GM12801 (cell line): Measurements from ENCODE around the gene KDM3B.

Source experiments
- CTCF ChIP-seq: IDR thresholded peaks from one replicate; pipeline ENCODE4 v1.5.1; 2011; ENCODE audit warnings: control low read depth; ENCODE audit not compliant: insufficient read length; ENCODE audit errors: extremely low read depth

The KDM3B gene

DNA sequence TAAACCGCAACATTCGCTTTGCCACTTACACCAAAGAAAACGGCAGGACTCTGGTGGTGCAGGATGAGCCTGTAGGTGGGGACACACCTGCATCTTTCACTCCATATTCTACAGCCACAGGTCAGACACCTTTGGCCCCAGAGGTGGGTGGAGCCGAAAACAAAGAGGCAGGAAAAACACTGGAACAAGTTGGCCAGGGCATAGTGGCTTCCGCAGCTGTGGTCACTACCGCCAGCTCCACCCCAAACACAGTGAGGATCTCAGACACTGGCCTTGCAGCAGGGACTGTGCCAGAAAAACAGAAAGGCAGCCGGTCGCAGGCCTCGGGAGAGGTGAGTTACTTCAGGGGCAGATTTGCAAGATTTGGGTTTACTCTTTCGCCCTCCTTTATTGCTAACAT is 33.8 kb downstream of the KDM3B start:
- TF ChIP-seq CTCF, result no peak

- TF ChIP-seq CTCF, result no peak
Measured at GRCh38 chr5:138389332-138389731, 36.8 kb downstream of the KDM3B start.

GRCh38 chr5:138391859-138392386 is 39.4 kb downstream of the KDM3B start:
- no peak for TF ChIP-seq CTCF

DNA sequence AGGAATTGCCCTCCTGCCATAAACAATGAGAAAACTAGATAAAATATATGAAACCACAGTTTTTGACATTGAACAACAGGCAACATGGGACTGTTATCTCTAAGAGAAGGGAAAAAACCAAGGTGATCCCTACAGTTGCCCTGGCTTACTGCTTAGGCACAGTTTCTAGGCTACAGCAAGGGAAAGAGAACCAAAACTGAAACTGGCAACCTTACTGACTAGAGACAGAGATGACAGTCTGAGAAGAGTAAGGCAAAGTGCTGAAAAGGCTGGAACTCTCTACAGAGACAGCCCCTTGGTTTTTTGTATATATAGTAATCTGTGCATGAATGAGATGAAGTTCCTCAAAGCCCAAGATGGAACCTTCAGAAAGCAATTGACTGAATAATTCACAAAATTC is 50.2 kb downstream of the KDM3B start:
- TF ChIP-seq CTCF, result no peak

DNA sequence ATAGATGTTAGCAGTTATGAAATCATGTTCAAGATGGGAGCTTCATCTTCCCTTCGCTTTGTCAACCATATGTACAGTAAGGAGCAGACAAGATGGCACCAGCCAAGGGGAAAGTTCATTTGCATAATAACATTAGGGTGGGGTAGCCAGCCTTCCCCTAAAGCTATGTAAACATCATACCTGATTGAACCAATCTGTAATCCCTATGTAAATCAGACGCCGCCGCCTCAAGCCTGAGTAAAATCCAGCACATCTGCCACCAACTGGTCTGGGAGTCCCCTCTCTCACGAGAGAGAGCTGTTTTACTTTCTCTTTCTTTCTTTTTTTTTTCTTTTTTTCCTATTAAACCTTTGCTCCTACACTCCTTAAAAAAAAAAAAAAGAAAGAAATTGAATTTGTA is 55.5 kb downstream of the KDM3B start:
- TF ChIP-seq CTCF, result no peak

DNA sequence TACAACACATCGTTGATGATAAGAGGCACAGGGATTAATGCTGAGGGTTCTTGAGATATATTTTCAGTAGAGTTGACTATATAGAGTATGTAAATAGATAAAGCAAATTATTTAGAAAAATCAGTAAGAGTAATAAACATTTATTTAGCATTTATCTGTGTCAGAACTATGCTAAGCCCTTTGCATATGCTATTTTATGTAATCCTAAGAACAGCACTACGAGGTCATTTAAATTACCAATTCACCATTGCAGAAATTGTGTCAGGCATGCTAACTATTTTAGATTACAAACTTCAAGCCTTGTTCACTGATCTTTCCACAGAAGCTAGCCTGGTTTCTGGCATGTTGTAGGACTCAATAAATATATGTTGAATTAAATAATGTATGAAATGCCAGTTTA is 66.0 kb downstream of the KDM3B start:
- no peak for TF ChIP-seq CTCF

DNA sequence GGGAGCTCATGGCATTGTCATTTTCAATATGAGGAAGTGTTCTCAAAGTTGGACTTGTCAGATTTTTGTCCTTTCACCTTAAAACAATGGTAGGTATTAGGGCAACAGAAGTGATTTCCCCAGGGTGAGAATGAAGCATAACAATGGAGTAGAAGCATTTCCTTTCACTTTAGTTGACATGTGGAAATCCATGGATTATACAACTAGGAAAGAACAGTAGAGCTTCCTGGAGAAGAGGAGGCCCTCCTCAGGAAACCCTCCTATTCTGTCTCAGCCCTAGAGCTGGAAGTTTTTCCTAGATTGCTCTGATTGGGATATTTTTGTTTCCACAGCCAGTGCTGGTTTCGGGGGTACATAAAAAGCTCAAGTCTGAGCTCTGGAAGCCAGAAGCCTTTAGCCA is 72.6 kb downstream of the KDM3B start:
- TF ChIP-seq CTCF, result no peak

DNA sequence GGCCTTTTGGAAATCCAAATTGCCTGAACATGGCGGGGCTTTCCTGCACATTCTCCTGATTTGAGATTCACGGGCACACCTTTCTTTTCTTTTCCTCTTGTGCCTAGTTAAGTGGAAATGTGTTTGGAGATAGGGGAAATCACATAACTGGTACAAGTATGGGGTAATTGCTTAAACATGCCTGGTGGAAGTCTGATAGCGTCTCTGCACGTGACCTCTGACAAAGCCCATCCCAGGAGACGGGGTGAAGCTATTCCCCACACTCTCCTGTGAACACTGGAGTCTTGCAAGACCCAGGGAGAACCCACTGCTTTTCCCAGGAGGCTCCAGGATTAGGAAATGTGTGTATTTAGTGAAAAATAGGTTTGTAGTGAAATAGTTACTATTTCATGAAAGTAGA is 83.5 kb downstream of the KDM3B start:
- TF ChIP-seq CTCF, result no peak
